ENCODE data around the gene ABHD14A.

Gene ABHD14A

DNA sequence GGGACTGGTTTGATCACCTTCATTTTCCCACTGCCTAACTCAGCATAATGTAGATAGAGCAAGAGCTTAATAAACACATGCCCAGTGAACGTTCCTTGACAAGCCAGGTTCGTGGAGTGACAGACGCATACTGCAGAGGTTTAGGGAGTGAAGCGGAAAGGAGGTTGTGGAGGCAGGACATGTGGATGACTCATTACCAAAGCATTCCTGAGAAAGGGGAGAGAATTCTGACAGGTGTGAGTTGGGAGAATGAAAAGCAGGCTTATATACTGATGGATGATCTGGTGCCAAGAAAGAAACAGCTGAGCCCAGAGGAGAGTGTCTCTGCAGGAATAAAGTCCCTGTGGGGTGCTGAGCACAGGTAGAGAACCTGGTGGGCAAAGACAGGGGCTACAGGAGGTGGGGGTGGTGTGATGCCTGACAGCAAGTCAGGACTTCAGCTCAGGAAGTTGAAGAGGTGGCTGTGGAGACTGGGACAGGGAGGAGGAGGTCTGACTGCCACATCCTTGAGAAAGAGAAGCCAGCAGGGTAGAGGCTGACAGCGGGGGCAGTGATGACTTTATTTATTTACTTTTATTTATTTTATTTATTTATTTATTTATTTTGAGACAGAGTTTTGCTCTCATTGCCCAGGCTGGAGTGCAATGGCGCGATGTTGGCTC lies 23.2 kb downstream of the ABHD14A start:
- no peak for DNase-seq

DNA sequence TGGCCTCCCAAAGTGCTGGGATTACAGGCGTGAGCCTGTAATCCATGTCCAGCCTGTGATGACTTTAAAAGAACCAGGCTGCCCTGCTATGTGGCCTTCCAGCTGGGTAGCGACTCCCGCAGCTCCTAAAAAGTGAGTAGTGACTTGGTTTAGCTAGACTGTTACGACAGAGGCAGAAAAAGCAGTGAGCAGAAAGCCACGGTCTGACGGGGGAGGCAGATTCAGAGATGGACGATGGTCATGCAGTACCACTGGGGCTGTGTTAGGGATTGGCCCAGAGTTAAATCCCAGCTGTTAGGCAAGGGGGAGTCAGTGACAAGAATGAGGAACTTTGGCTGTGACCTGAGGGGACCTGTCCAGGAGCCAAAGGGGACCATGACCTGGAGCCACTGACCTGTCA lies 23.9 kb downstream of the ABHD14A start:
- no peak for DNase-seq

DNA sequence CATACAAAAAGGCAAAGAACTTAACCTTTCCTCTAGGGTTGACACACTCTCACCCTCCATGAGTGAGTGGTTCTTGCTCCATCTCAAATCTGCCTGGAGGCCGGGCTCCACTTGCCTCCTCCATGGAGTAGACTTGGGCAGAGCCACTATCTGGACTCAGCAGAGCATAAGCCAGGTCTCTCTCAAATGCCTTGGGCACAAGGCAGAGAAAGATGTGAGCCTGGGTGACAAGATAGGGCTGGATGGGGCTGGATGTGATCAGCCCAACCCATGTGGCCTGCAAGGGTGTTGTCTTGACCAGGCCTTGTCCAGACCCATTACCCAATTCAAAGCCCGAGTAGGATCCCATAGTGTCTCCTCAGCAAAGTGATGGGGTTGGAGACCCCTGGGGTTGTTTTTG lies 25.0 kb downstream of the ABHD14A start:
- DNase-seq = no peak

GRCh38 chr3:52001443-52001974 lies 26.6 kb downstream of the ABHD14A start:
- DNase-seq = peak; percentile 75

- DNase-seq = no peak
Measured at GRCh38 chr3:52002748-52003147, 27.9 kb downstream of the ABHD14A start.

GRCh38 chr3:52004163-52004787 lies 29.4 kb downstream of the ABHD14A start:
- DNase-seq = no peak

DNA sequence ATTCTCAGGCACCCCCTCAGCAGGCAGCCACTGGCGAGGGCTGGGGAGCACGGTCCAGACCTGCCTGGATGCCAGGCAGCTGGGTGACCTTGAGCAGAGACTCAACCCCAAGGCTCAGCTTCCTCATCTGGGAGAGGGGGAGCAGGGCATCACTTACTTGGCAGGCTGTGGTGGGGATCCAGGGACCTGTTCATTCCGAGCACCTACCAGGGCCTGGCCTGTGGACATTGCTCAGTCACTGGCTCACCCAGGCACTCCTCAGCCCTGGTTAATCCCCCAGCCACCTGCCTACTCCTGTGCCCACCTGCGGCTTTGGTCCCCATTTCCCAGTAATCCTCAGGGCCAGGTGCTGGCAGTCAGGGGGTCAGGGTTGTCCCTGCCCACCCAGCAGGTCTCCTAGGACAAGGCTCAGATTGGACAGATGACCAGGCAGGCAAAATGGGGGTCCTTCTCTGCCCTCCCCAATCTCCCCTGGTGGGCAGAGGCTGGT lies 30.1 kb downstream of the ABHD14A start:
- DNase-seq = no peak

GRCh38 chr3:52005571-52005986 lies 30.7 kb downstream of the ABHD14A start:
- no peak for DNase-seq

DNA sequence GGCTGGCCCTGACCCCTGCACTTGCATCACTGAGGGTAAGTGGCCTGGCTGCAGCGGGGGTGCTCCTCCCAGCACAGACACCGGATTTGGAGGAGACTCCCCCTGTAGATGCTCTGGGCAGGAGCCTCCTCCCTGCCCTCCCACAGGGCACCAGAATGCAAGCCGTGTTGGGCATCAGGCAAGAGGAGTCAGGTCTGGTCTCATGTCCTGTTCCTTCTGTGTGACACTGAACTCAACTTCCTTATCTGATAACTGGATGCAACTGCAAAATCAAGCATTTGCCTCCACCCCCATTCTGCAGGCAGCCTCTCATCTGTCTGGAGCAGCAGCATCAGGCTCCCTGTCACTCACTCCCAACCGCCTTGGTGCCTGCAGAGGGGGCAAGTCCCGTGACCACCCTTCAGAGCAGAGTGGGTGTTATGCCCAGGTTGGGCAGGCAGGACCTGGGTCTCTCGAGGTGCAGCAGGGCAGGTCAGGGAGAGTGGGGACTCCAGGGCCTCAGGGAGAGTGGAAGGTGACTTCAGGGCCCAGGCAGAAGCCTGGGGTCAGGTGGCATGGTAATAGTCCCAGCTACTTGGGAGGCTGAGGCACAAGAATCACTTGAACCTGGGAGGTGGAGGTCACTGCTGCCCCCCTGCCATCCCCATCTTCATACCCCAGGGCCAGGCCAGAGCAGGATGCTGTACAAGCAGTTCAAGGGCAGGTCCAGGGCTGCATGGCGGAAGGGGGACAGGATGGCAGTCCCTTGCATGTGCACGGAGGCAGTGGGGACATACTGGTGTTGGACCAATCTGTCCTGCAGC lies 31.4 kb downstream of the ABHD14A start:
- DNase-seq = no peak

DNA sequence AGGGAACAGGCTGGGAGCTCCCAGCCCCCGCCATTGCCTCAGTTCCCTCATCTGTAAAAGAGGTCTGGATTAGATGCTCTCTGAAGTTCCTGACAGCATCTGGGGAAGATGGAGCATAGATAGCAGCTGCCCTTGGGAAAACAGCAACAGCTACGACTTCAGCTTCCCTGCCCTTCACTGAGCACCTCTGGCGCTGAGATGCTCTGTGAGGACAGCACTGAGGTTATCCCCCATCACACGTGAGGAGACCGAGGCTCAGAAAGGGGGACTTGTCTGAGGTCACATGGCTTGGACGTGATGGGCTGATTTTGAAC lies 31.9 kb downstream of the ABHD14A start:
- no peak for DNase-seq

DNA sequence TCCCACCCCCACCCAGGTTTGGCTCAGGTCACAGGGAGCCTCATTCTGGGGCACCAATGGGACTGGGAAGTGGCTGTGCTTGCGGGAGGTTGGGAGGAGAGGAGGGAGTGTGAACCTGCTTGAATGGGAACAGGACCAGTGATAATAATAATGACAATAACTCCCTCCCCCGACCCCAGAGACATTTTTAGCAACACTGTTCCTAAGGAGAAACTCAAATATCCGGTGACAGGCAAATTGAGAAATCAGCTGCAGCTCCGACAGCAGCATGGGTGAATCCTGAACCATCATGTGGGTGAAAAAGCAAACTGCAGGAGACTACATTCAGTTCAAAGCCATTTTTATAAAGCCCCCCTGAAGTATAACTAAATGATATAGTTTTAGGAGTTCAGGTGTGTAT lies 32.4 kb downstream of the ABHD14A start:
- no peak for DNase-seq

DNA sequence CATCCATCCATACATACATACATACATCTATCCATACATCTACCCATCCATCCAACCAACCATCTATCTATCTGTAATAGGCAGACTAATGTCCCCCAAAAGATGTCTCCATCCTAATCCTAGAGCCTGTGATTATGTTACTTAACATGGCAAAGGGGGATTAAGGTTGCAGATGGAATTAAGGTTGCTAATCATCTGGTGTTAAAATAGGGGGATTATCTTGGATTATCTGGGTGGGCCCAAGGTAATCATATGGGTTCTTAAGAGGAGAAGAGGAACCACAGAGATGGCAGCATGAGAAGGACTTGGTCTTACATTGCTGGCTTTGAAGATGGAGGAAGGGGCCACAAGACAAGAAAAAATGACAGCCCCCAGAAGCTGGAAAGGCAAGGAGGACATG lies 35.6 kb downstream of the ABHD14A start:
- no peak for DNase-seq

GRCh38 chr3:52012699-52013098 lies 37.8 kb downstream of the ABHD14A start:
- no peak for DNase-seq

- no peak for DNase-seq
Measured at GRCh38 chr3:52013802-52014598, 39.1 kb downstream of the ABHD14A start.

DNA sequence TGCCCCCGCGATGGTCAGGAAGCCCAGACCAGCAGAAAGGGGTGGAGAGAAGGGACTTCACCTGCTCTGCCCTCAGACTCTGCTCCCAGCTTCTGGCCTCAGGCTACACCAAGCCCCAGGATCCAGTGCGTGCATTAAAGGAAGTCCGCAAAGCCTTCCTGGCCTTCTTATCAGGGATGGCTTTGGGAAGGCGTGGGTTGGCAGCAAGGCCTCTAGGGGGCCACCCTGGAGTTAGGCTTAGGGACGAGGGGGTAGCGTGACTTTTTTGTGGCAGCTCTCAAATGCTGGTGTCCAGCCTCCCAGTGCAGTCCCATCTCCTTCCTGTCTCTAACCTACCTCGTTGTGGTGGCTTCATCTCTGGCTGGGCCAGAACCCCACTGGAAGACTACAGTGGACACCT lies 39.7 kb downstream of the ABHD14A start:
- no peak for DNase-seq

GRCh38 chr3:52015438-52016228 lies 40.8 kb downstream of the ABHD14A start:
- DNase-seq = no peak

DNA sequence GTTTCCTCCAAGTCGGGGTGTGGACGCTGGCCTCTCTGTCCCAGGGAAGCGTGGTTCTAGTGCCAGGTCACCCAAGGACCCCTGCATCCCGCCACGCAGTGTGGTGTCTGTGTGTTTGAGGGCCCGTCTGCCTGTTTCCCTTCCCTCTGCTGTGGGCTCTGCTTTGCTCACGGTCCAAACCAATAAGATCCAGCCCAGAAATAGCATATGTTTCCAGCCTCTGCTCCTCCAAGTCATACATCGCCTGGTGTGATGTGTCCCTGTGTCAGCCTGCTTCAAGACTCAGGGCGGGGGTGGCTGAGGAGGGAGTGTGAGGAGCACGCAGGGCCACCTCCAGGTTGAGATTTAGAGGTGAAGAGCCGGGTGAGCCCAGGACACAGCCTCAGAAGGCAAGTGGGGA lies 42.7 kb downstream of the ABHD14A start:
- DNase-seq = no peak

DNA sequence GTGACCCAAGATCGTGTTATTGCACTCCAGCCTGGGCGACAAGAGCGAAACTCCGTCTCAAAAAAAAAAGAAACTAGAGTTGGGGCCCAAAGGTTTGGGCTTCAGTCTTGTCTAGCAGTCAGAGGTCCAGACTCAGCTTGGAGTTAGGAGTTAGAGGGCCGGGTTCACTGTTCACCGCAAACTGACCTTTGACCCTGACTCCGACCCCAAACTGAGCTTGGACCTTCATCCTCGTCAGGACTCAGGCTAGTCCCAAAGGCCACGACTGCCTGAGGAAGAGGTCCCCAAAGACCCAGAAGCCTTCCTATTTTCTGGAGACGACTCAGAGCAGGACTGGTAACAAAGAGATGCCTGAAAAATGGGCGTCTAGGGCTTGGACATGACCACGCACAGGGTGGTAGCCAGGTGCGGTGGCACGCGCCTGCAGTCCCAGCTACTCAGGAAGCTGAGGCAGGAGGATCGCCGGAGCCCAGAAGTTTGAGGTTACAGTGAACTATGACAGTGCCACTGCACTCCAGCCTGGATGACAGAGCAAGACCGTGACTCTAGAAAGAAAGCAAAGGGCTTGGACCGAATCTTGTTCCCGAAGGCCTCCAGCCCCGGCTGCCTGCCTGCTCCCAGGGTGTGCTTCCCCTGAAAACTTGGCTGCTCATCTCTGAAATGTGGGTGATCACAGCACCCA lies 43.6 kb downstream of the ABHD14A start:
- DNase-seq = no peak

- no peak for DNase-seq
Measured at GRCh38 chr3:52019352-52020080, 44.7 kb downstream of the ABHD14A start.

DNA sequence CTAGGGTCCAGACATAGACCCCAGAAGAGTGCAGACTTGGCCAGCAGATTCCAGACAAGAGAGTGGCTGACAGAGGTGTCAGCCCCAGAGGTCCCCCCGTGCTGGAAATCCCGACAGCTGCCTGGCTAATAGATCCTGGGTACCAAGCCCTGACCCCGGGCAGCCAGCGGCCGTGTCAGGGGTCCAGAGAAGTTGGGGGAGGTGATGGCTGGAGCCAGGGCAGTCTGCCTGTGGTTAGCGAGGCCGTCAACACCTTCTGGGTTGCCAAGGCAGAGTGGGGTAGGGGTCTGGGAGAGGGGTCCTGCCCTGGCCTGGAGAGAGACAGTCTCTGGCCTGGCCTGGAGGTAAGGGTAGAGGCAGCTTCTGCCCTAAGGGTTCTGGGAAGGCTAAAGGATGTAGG lies 45.9 kb downstream of the ABHD14A start:
- no peak for DNase-seq

All from activated CD4-positive, alpha-beta T cell treated with anti-CD3 and anti-CD28 coated beads for 1 hour (primary cell).